Middle frontal gyrus (tissue), 1 donor: ENCODE results near the gene DEFB131B.
"Not testable (repeated sequence)": the region's sequence is repeated elsewhere in the genome, so short reads cannot be mapped to it uniquely, and the experiment has no call there.

Source experiments
- DNase-seq: peaks from one replicate; pipeline ENCODE4 v3.0.0-alpha.2; 2015; ENCODE audit warnings: low spot score; ENCODE audit errors: extremely low spot score

Gene DEFB131B, protein sequence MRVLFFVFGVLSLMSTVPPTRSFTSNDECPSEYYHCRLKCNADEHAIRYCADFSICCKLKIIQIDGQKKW

DNA sequence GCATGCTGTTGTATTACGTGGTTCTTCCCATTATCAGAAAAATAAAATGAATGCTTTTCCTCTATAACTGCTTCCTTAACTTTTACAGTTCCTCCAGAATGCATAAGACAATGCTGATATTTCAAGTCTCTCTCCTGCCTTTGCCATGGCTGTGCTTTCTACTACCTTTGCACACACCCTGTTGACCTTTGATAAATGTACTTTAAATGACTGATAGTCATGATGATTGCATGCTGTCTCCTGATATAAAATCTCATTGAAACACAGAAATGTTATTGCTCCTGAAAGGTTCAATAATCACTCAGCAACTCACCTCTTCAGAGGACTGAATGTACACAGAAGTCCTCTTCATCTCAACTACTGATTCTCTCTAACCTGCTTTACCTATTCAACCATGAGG is at the start of gene DEFB131B:
Gene DEFB131B, plus strand, starts transcription at position 395 of the 400 bp plus-strand sequence. Its CDS starts 0 bp downstream, at position 395.
- not testable (repeated sequence) for DNase-seq

DNA sequence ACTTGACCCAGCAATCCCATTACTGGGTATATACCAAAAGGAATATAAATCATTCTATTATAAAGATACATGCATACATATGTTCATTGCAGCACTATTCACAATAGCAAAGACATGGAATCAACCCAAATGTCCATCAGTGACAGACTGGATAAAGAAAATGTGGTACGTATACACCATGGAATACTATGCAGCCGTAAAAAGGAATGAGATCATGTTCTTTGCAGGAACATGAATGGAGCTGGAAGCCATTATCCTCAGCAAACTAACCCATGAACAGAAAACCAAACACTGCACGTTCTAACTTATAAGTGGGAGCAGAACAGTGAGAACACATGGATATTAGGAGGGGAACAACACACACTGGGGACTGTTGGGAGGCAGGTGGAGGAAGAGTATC is 49.0 kb upstream of the DEFB131B start:
- not testable (repeated sequence) for DNase-seq

DNA sequence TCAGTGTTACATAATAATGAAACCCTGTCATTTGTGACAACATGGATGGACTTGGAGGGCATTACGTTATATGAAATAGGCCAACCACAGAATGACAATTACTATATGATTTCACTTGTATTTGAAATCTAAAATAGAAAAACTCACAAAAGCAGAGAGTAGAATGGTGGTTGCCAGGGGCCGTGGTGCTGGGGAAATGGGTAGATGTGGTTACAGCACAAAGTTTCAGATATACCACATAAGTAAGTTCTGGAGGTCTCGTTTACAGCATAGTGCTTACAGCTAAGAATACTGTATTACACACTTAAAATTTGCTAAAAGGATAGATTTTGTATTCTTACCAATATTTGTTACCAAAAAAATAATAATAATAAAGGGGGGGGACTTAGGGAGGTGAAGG is 48.6 kb upstream of the DEFB131B start:
- DNase-seq = not testable (repeated sequence)

DNA sequence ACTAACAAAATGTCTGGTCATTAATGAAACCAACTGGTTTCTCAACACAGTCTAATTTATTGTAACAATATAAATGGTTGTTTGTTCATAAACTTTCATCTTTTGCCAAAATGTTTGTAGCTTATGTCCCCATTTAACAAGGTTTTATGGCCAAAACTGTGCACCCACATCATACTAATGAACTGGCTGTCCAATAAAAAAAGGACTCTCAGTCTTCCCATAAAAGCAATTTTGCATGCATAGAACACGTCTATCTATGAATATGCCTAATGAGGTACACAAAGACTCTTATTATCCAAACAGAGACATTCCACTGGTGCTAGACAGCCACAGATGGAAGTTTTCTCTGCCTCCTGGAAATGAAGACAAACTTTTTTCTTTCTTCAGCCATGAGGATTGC is 45.4 kb upstream of the DEFB131B start, which contains the start of gene DEFB108B:
Gene DEFB108B, plus strand, starts transcription at position 390 of the 400 bp plus-strand sequence. Its CDS starts 0 bp downstream, at position 390.
- DNase-seq = not testable (repeated sequence)

DNA sequence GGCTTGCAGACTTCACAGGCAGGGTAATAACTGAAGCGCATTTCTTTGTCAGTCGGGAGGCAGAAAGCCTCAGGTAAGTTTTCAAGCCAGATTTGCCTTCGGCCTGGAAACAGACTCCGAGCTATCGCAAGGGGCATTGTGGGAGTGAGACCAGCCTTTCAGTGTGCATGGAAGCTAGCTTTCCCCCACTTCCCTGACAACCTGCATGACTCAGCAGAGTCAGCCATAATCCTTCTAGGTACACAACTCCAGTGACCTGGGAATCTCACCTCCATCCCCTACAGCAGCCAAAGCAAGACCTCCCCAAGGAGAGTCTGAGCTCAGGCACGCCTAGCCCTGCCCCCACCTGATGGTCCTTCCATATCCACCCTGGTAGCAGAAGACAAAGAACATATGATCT is 35.5 kb upstream of the DEFB131B start:
- not testable (repeated sequence) for DNase-seq

DNA sequence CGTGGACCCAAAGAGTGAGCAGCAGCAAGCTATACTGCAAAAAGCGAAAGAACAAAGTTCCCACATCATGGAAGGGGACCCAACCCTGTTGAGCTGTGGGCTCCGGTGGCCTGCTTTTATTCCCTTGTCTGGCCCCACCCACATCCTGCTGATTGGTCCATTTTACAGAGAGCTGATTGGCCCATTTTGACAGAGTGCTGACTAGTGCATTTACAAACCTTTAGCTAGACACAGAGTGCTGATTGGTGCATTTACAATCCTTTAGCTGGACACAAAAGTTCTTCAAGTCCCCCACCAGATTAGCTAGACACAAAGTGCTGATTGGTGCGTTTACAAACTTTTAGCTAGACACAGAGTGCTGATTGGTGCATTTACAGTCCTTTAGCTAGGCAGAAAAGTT is 34.9 kb upstream of the DEFB131B start:
- DNase-seq = not testable (repeated sequence)

DNA sequence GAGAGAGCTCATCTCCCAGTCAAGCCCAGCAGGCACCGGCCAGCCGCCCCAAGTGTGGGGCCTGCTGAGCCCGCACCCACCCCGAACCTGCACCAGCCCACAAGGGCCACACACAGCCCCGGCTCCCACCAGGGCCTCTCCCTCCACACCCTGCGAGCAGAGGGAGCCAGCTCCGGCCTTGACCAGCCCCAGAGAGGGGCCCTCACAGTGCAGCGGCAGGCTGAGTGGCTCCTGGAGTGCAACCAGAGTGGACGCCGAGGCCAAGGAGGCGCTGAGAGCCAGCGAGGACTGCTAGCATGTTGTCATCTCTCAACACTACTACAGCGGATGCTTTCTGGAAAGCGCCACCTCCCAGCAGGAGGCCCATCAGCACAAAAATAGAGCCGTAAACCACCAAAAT is 34.4 kb upstream of the DEFB131B start:
- DNase-seq = no peak

DNA sequence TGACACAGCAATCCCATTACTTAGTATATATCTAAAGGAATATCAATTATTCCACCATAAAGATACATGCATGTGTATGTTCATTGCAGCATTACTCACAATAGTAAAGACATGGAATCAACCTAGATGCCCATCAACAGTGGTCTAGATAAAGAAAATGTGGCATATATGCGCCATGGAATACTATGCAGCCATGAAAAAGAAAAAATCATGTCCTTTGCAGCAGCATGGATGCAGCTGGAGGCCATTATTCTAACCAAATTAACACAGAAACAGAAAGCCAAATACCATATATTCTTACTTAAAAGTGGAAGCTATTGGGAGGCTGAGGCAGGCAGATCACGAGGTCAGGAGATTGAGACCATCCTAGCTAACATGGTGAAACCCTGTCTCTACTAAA is 24.4 kb upstream of the DEFB131B start:
- DNase-seq = not testable (repeated sequence)

DNA sequence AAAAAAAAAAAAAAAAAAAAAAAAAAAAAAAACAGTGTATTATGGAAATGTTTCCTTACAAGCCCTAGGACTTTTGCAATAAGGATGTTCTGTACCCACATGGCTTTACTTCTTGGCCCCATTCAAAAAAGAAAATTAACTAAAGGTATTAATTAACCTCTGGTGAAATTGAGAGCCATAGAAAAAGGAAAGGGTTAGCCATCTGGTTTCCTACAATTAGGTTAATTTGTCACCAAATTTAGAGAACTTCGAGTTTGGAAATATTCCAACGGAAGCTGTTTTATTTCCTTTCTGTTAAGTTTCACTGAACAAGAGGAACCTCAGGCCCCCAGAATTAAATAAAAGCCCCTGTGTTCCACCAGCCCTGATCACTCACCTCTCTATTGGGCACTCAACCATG is 22.4 kb upstream of the DEFB131B start:
- DNase-seq = not testable (repeated sequence)

DNA sequence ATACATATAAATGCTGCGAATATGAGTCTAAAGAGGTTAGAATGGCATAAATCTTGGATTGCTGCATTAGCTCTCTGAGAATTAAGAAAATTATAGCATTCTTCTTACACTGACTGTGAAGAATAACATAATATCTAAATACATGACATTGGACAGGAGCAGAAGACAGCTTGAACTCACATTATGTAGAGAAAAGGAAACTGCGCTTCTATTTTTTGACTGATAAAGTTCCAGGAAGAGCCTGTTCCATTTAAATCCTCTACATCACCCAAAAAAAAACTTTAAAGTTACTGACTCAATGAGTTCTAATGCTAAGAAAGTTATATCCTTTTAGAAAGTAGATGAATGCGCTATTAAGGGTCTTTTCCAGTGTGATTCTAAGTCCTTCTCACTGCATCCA is 17.4 kb upstream of the DEFB131B start:
- DNase-seq = not testable (repeated sequence)

DNA sequence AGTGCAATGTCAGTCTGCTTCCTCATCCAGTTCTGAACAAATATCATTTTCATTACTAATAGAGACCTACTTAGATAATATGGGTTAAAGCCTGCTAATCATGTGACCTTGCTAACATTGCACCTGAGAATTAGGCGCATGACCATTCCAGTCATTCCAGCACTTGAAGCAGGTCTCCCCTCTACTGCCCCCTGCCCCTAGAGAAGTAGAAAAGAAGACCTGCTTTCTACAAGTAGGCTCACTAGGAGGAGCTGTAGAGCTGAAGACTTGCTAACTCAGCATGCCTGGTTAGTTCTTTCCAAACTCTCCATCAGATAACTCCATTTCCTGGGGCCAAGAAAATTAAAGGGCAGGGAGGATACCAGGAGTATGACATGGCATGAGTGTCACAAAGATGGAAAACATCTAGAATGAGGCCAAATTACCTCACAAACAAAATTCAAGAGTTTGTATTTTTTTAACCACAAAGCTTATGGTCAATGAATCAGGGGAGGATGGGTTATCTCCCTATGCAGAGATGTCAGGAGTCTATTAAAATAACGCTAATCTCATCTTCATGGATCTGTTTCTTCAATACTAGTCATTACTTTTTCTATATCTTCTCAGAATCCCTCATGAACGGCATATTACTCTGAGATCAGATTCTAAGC is 14.2 kb upstream of the DEFB131B start:
- not testable (repeated sequence) for DNase-seq

DNA sequence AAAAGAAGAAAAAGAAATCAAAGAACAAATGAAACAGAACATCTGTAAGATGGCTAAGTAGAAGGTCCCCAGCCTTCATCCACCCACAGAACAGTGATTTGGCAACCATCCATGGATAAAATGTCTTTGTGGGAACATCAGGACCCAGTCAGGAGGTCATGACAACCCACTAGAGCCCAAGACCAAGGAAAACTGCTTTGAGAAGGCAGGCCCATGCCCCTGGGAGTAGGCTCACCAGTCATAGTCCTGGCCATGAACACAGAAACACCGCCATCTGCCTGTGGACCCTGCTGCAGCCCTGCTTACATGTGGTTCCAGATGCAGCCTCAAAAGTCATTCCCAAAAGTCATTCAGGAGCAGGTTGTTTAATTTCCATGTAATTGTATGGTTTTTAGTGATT is 11.0 kb upstream of the DEFB131B start:
- DNase-seq = not testable (repeated sequence)

DNA sequence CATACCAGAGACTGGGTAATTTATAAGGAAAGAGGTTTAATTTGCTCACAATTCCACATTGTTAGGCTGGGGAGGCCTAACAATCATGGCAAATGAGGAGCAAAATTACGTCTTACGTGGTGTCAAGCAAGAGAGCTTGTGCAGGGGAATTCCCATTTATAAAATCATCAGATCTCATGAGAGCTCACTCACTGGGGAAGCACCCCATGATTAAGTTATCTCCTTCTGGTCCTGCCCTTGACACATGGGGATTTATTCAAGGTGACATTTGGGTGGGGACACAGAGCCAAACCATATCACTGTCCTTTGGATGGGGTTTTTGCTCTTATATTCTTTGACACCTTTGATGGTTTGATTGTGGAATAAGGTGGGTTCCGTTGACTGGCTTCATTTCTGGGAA is 8.3 kb upstream of the DEFB131B start:
- DNase-seq = not testable (repeated sequence)

DNA sequence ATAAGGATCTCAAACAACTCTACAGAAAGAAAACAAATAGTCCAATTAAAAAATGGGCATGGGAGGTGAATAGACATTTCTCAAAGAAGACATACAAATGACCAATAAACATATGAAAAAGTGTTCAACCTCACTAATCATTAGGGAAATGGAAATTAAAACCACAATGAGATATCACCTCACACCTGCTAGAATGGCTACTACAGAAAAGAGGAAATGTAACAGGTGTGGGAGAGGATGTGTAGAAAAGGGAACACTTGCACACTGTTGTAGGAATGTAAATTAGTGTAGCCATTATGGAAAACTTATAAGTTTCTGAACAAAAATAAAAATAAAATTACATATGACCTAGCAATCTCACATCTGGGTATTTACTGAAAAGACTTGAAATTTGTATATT is 7.6 kb upstream of the DEFB131B start:
- not testable (repeated sequence) for DNase-seq

DNA sequence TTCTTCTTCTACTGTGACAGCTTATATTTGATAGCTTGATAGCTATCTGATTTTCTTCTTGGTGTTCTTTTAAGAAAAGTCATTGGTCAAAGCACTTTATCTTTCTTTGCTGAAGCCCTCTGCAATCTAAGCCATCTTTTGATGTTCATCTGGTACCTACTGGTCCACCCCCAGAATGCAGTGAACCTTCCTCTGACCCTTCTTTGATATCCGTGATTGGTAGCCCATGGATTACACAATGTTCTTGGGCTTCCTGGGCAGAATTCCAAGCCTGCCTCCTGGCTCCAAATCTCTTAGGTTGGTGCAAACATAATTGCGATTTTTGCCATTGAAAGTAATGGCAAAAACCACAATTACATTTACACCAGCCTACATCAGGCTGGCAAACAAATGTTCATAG is 2.0 kb upstream of the DEFB131B start:
- DNase-seq = not testable (repeated sequence)

DNA sequence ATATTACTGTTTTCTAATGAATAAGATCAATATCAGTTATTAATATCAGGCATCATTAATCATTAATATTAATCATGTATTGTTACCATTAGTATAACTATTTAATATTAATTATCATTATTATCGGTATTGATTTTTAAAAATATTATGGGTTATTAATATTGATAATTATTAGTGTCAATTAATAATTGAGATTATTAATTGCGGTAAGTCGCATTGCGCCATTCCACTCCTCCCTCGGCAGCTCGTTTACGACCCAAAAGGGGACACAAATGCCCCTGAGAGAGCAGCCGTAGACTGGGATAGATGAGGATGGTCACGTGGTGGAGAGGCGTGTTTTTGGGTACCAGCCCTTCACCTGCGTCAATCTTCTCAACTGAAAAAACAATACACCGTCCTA is 7.6 kb downstream of the DEFB131B start:
- DNase-seq = not testable (repeated sequence)

DNA sequence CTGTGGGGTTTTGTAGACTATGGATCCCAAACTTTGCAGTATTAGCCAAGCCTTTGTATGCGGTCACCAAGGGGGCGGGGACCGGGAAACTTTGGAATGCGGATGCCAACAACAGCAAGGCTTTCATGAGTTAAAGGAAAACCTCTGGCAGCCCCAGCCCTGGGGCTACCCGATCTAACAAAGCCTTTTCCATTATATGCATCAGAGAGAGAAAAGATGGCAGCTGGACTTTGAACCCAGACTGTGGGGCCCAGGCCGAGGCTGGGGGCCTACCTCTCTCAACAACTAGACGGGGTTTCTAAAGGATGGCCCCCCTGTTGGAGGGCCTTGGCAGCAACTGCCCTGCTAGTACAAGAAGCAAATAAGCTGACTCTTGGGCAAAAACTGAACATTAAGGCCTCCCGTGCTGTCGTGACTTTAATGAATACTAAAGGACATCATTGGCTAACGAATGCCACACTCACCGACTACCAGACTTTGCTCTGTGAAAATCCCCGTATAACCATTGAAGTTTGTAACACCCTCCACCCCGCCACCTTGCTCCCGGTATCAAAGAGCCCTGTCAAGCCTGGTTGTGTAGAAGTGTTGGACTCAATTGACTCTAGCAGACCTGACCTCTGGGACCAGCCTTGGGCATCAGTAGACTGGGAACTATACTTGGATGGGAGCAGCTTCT is 10.2 kb downstream of the DEFB131B start:
- DNase-seq = not testable (repeated sequence)

DNA sequence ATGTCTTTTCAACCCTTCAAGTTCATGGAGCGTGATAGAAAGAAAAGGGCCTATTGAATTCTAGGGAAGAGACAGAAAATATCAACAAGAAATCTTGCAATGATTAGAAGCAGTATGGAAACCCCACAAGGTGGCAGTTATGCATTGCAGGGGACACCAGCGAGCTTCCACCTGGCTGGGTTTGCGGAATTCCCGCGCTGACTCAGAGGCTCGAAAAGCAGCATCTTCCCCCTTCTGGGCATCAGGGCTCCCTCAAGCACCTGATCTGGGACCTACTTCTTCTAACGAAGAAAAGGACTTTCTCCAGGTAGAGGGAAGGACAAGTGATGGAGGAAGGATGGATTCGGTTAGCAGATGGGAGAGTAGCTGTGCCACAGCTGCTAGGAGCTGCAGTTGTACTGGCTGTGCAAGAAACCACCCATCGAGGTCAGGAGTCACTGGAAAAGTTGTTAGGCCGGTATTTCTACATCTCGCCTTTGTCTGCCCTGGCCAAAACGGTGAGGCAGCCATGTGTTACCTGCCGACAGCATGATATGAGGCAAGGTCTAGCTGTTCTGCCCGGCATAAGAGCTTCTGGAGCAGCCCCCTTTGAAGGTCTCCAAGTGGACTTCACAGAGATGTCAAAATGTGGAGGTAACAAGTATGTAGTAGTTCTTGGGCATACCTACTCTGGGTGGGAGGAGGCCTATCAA is 11.1 kb downstream of the DEFB131B start:
- not testable (repeated sequence) for DNase-seq

DNA sequence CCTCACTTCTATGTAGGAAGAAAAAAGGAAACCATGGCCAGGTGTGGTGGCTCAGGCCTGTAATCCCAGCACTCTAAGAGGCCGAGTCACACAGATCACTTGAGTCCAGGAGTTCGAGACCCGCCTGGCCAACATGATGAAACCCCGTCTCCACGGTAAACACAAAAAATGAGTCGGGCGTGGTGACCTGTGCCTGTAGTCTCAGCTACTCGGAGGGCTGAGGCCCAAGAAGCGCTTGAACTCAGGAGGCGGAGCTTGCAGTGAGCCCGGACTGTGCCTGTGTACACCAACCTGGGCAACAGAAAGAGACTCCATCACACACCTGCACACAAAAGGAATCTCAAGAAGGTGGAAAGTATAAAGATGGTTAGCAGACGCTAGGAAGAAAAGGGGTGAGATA is 17.7 kb downstream of the DEFB131B start:
- no peak for DNase-seq

DNA sequence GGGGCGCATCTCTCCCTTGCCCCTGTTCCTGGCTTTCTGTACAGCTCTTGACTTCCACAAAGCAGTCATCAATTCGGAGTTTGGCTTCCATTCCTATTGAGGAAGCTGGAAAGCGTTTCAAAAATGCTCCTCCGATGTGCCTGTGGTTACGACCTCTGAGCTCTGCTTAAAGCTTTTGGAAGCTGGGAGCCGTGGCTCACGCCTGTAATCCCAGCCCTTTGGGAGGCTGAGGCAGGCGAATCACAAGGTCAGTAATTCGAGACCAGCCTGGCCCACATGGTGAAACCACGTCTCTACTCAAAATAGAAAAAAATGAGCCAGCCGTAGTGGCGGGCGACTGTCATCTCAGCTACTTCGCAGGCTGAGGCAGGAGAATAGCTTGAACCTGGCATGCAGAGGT is 22.9 kb downstream of the DEFB131B start:
- not testable (repeated sequence) for DNase-seq

DNA sequence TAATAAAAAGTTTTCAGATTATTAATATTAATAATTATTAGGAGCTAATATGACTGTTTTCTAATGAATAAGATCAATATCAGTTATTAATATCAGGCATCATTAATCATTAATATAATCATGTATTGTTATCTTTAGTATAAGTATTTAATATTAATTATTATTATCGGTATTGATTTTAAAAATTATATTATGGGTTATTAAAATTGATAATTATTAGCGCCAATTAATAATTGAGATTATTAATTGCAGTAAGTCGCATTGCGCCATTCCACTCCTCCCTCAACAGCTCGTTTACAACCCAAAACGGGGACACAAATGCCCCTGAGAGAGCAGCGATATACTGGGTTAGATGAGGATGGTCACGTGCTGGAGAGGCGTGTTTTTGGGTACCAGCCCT is 30.0 kb downstream of the DEFB131B start:
- DNase-seq = no peak

DNA sequence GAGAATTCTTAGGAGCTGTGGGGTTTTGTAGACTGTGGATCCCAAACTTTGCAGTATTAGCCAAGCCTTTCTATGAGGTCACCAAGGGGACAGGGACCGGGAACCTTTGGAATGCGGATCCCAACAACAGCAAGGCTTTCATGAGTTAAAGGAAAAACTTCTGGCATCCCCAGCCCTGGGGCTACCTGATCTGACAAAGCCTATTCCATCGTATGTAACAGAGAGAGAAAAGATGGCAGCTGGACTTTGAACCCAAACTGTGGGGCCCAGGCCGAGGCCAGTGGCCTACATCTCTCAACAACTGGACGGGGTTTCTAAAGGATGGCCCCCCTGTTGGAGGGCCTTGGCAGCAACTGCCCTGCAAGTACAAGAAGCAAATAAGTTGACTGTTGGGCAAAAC is 32.5 kb downstream of the DEFB131B start:
- not testable (repeated sequence) for DNase-seq
